Measurements from ENCODE around the gene FAM133A.
A peak's percentile ranks its signal among the peaks of the same experiment; 100 is the strongest.

FAM133A gene

DNA sequence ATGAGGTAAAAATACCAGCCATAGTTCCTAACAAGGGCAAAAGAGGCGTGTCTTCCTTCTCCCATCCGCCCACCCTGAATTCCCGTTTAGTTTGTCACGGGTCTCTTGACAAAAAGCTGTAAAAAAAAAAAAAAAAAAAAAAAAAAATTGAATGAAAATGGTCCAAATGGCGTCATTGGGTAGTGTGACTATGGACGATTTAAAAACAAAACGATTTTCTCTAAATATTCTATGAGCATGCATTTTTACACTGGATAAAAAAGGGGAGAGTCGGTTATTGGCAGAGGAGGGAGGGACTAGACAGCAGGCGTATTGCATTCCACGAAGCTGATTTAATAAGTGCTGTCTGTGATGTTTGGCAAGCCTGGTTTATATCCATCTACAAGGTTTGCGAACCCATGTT lies at the start of gene FAM133A:
Gene FAM133A, plus strand, starts transcription at position 338 of the 403 bp plus-strand sequence. CDS start 35,214 bp downstream, outside the sequence.
- DNase-seq: peak; percentile 49

DNA sequence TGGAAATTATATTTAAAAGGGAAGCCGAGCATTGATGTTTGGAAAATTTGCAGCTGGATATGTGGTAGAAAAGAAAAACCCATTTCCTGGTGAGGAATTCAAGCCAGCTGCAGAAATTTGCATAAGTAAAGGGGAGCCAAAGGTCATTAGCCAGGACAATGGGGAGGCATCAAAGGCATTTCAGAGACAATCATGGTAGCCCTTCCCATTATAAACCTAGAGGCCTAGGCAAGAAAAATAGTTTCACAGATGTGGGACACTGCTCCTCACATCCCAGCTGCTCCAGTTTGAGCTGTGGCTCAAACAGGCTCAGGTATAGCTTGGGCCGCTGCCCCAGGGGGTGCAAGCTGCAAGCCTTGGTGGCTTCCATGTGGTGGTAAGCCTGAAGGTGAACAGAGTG lies 36.4 kb upstream of the FAM133A start:
- no peak for DNase-seq

DNA sequence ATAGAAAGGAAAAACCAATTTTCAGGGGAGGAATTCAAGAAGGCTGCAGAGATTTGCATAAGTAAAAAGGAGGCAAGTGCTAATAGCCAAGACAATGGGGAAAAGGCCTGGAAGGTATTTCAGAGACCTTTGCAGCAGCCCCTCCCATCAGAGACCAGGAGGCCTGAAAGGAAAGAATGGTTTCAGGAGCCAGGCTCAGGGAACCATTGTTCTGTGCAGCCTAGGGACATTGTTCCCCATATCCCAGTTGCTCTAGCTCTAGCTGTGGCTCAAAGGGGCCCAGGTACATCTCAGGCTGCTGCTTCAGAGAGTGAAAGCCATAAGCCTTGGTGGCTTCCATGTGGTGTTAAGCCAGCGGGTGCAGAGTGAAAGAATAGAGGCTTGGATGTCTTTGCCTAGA lies 24.6 kb upstream of the FAM133A start:
- no peak for DNase-seq

DNA sequence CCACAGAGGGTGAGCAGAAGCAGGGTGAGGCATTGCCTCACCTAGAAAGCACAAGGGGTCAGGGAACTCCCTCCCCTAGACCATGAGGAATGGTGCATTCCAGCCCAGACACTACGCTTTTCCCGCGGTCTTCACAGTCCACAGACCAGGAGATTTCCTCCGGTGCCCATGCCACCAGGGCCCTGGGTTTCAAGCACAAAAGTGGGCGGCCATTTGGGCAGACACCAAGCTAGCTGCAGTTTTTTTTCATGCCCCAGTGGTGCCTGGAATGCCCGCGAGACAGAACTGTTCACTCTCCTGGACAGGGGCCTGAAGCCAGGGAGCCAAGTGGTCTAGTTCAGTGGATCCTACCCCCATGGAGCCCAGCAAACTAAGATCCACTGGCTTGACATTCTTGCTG lies 13.4 kb upstream of the FAM133A start:
- no peak for DNase-seq

DNA sequence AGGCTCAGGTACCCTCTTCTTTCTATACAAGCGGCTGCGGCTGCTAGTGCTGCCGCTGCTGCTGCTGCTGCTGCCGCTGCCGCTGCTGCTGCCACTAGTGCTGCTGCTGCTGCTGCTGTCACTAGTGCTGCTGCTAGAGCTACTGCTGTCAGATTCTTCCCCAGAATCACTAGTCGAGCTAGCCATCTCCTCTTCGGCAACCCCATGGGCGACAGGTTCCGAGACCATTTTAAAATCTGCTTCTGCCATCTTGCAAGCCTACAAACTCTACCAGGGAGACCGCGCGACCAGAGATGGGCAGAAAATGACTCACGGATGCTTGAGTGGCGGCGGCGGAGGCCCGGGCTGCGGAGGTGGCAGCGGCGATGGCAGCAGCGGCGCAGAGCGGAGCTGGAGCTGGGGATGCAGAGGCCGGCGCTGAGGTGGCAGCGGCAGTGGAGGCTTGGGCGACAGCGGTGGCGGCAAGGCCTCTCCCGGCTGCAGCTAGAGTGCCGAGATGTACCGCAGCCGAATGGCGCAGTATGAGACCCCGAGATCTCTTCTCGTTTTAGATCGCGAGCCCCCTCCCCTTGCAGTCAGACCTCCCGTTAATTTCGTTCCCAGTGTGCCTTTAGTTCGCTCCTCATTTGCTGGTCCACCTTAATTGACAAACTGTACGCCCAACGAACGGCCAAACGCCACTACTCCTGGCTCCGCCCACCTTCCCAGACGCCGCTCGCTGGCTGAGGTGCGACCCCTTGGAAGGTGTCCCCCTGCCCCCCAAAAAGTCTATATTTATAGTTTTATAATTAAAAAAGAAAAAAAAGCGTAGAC lies 744 bp upstream of the FAM133A start, which contains the start of gene NAP1L3:
Gene NAP1L3, minus strand, starts transcription at position 523 of the 813 bp plus-strand sequence. Its CDS starts 274 bp downstream, at position 249.
- DNase-seq: peak; percentile 83

DNA sequence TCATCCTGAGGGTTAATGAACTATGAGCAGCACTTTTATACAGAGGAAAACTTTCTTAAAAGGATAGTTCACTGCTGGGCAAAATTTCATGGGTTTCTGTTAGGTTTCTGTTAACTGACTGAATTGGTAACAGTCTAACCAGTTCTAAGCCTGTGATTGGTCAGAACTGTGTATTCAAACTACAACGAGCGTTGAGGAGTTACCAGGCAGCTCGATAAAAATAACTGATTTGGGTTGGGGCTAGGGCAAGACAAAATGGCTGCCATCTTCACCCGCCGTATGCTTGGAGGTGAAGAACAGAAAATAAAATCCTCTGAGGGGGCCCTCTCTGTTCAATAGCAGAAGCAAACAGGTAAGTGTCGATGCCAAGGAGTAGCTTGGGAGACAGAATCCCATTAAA lies 22.0 kb downstream of the FAM133A start:
- DNase-seq: no peak

DNA sequence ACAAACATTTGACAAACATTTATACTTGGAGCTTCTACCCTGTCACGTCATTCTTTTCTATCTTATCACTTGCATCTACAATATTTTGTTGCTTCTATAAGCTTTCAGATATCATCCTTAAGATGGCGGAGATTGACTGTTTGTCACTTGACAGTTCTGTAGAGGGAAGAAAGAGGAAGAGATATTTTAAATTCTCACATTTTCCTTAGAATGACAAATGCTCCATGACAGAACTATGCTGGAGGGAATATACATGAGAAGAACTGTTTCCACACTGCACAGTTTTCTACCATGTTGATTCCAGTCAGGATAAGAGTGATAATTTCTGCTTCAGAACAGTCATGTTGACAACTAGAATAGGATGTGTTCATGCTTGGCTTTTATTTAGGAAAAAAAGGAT lies 29.7 kb downstream of the FAM133A start:
- no peak for DNase-seq

DNA sequence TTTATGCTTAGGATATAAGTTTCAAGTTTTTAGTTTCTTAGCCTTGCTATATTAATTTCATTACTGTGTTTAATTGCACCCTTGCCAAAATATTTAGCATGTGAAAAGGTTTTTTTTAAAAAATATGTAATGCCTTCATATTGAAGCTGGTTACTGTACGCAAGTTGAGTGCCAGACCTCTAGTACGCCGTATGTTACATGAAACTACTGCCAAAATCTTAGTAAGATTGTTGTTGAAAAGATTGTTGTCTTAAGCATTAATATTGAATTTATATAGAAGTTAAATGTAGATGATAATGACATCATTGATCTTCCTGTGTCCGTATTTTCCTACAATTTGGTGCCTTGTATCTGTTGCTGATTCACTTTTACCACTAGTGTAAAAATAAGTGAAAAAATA lies 37.1 kb downstream of the FAM133A start:
- DNase-seq: no peak

DNA sequence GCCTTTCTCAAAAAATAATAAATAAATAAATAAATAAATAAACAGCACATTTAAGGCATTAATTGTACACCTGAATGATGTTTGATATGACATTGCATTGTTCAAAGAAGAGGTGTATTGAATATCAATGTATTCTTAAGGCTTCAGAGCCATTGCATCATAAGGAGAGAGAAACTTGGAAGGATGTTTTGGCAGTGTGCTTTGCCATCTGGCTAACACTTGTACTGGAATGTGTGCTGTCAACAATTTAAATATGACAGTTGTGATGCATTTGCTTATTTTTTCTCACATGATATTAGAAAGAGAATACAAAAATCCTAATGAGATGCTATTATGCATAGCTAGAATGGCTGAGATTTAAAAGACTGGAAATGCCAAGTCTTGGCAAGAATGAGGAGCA lies 67.8 kb downstream of the FAM133A start:
- DNase-seq: no peak

DNA sequence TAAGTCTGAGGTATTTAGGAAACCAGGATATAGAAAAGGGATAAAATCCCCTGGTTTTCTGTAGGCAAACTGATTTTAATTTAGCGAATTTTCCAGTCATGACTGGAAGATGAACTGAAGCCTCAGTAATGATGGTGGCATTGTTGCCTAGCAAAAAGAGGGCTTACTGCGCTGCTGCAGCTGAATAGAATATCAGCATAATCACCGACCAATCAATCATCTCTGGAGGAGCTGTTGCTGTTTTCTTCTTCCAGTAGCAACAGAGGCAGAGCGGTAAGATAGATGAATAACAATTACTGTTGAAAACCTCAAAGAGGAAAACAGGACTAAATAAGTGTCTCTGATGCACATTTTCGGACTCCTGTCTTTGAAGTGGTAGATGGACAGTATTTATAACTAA lies 86.2 kb downstream of the FAM133A start:
- no peak for DNase-seq

All from fibroblast of upper back skin (primary cell).